Fibroblast of mammary gland (primary cell): ENCODE data around the gene TMEM100.

Experiments
- DNase-seq: peaks from one replicate; pipeline ENCODE4 v3.0.0-alpha.2; 2010; ENCODE audit warnings: low read depth
- H3K4me3 ChIP-seq: 2 replicates; pipeline ENCODE4 v1.5.1; 2011; ENCODE audit warnings: low read depth, mild to moderate bottlenecking, low read length, moderate library complexity; ENCODE audit not compliant: control insufficient read depth
- CTCF ChIP-seq: conservative IDR thresholded peaks from 2 replicates; pipeline ENCODE4 v1.5.1; 2011; ENCODE audit warnings: low read depth, low read length, inconsistent platforms; ENCODE audit not compliant: control insufficient read depth, insufficient read depth

TMEM100 gene

GRCh38 chr17:55709984-55710383, 12.7 kb downstream of the TMEM100 start:
- DNase-seq, result no peak
- no peak for TF ChIP-seq CTCF

GRCh38 chr17:55709440-55709839, 13.2 kb downstream of the TMEM100 start:
- DNase-seq, result no peak
- H3K4me3 ChIP-seq, result no peak overlapping the region
- TF ChIP-seq CTCF, result no peak

More at GRCh38 chr17:55709984-55710383, 12.7 kb downstream of the TMEM100 start:
- H3K4me3 ChIP-seq, result no peak overlapping the region

GRCh38 chr17:55708175-55708974, 14.3 kb downstream of the TMEM100 start:
- TF ChIP-seq CTCF, result no peak
- DNase-seq, result peak; percentile 48
- no peak overlapping the region for H3K4me3 ChIP-seq

- TF ChIP-seq CTCF, result no peak
- DNase-seq, result no peak
- H3K4me3 ChIP-seq, result no peak overlapping the region
These were observed 15.6 kb downstream of the TMEM100 start for GRCh38 chr17:55706808-55707773.

- DNase-seq, result no peak
- H3K4me3 ChIP-seq, result no peak overlapping the region
- no peak for TF ChIP-seq CTCF
These were observed 16.8 kb downstream of the TMEM100 start for GRCh38 chr17:55705847-55706246.

GRCh38 chr17:55704401-55704800, 18.3 kb downstream of the TMEM100 start:
- no peak for TF ChIP-seq CTCF
- H3K4me3 ChIP-seq, result no peak overlapping the region
- DNase-seq, result peak; percentile 52
